ENCODE data around the gene PSMD4.

The PSMD4 gene

GRCh38 chr1:151314137-151314875 is 59.8 kb downstream of the PSMD4 start:
- Histone ChIP-seq H3K4me1 (ENCODE audit: control insufficient read depth, insufficient read depth, low read length) (peaks cover 32% of the 10 kb centered on the region), H3K27me3 (ENCODE audit: control insufficient read depth, insufficient read depth, low read length) (no peaks in the 10 kb centered on the region), H3K9me3 (ENCODE audit: control insufficient read depth, low read length) (no peaks in the 10 kb centered on the region), H3K36me3 (ENCODE audit: control insufficient read depth, insufficient read depth, low read length) (peaks cover 13% of the 10 kb centered on the region), H3K9ac (ENCODE audit: low read length) (no peak overlapping the region), H3K4me3 (ENCODE audit: low read length) (no peak overlapping the region)

- Histone ChIP-seq H3K36me3 (ENCODE audit: control insufficient read depth, insufficient read depth, low read length) (peaks cover 13% of the 10 kb centered on the region), H3K27me3 (ENCODE audit: control insufficient read depth, insufficient read depth, low read length) (no peaks in the 10 kb centered on the region), H3K4me3 (ENCODE audit: low read length) (no peak overlapping the region), H3K9me3 (ENCODE audit: control insufficient read depth, low read length) (no peaks in the 10 kb centered on the region), H3K4me1 (ENCODE audit: control insufficient read depth, insufficient read depth, low read length) (peaks cover 27% of the 10 kb centered on the region), H3K9ac (ENCODE audit: low read length) (no peak overlapping the region)
These were observed 61.2 kb downstream of the PSMD4 start for GRCh38 chr1:151315565-151316235.

Measured in mucosa of stomach (tissue), 1 donor.